Measurements from ENCODE around the gene ARHGEF3.

DNA sequence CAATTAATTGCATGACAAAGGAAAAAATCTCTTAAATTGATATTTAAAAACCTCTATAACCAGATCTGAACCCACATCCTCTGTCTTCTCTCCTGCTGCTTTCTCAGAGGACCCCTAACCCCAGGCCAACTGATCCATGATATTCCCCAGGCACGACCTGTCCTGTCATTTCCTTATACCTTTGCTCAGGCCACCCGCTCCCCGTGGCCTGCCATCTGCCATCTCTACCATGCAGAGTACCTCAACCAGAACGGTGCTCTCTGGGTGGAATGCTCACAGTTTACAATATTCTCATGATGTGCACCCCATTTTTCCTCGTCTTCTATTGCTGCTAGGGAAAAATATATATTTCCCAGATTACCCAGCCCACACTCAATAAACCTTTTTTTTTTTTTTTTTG, 57.7 kb downstream of the ARHGEF3 start:
- TF ChIP-seq, protein P1, sequence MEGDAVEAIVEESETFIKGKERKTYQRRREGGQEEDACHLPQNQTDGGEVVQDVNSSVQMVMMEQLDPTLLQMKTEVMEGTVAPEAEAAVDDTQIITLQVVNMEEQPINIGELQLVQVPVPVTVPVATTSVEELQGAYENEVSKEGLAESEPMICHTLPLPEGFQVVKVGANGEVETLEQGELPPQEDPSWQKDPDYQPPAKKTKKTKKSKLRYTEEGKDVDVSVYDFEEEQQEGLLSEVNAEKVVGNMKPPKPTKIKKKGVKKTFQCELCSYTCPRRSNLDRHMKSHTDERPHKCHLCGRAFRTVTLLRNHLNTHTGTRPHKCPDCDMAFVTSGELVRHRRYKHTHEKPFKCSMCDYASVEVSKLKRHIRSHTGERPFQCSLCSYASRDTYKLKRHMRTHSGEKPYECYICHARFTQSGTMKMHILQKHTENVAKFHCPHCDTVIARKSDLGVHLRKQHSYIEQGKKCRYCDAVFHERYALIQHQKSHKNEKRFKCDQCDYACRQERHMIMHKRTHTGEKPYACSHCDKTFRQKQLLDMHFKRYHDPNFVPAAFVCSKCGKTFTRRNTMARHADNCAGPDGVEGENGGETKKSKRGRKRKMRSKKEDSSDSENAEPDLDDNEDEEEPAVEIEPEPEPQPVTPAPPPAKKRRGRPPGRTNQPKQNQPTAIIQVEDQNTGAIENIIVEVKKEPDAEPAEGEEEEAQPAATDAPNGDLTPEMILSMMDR (IDR thresholded peaks at IDR 0.05; ENCODE audit: low read depth, low read length) = no peak
- TF ChIP-seq EZH2phosphoT487 (IDR thresholded peaks at IDR 0.05; ENCODE audit: low read depth) = no peak

Data from OCI-LY3 (cell line).